GM12891 (cell line): Measurements from ENCODE around the gene IL1F10.

Experiments
- PAX5 ChIP-seq: IDR thresholded peaks from 2 replicates; pipeline ENCODE4 v1.6.1; 2011; ENCODE audit warnings: low read length, moderate library complexity, mild to moderate bottlenecking; ENCODE audit not compliant: insufficient read depth, severe bottlenecking
- POLR2A ChIP-seq: IDR thresholded peaks from 2 replicates; pipeline ENCODE4 v1.6.1; 2011; ENCODE audit warnings: low read depth, low read length, control low read depth
- POLR2AphosphoS5 ChIP-seq: IDR thresholded peaks from 2 replicates; pipeline ENCODE4 v1.6.1; 2011; ENCODE audit warnings: low read depth, low read length, control low read depth
- POU2F2 ChIP-seq: IDR thresholded peaks from 2 replicates; pipeline ENCODE4 v1.6.1; 2011; ENCODE audit warnings: low read depth, mild to moderate bottlenecking, control low read depth, low read length, moderate library complexity
- TAF1 ChIP-seq: IDR thresholded peaks from 2 replicates; pipeline ENCODE4 v1.6.1; 2011; ENCODE audit warnings: low read depth, low read length, control low read depth

- no peak for TF ChIP-seq POLR2AphosphoS5
- no peak for TF ChIP-seq TAF1
- TF ChIP-seq POLR2A = no peak
- TF ChIP-seq POU2F2 = no peak
- TF ChIP-seq PAX5 = no peak
Observed at GRCh38 chr2:113034016-113034415, 33.8 kb upstream of the IL1F10 start.
